Liver (tissue), 9 donors: Measurements from ENCODE around the gene ENPP1. TPM values are rescaled to one million over a fixed set of nuclear protein-coding genes. Genes with fewer than 3 reads are reported as not detected.

Experiments
- DNase-seq: peaks from one replicate; pipeline ENCODE4 v3.0.0-alpha.2; 2017; ENCODE audit warnings: low spot score
- H3K27ac ChIP-seq, 2 donors: one replicate each; pipeline ENCODE4 v1.7.0; 2013; ENCODE audit warnings: inconsistent platforms in 2 of 2, low read length in 2 of 2, control low read depth in 1 of 2, low read depth in 1 of 2, mild to moderate bottlenecking in 1 of 2
- H3K27me3 ChIP-seq, 4 donors: one replicate each; pipeline versions ENCODE4 v1.6.1 to v1.7.0; 2013; ENCODE audit warnings: low read length in 3 of 4, inconsistent platforms in 1 of 4, mild to moderate bottlenecking in 1 of 4, moderate library complexity in 1 of 4; ENCODE audit not compliant: control insufficient read depth in 4 of 4, insufficient read depth in 4 of 4
- H3K36me3 ChIP-seq, 4 donors: one replicate each; pipeline versions ENCODE4 v1.6.1 to v1.7.0; 2013; ENCODE audit warnings: low read length in 3 of 4, mild to moderate bottlenecking in 3 of 4, low read depth in 1 of 4, moderate library complexity in 1 of 4; ENCODE audit not compliant: control insufficient read depth in 4 of 4, insufficient read depth in 3 of 4
- H3K4me1 ChIP-seq, 4 donors: one replicate each; pipeline versions ENCODE4 v1.6.1 to v1.7.0; 2013; ENCODE audit warnings: low read length in 3 of 4, mild to moderate bottlenecking in 3 of 4, moderate library complexity in 1 of 4; ENCODE audit not compliant: control insufficient read depth in 4 of 4, insufficient read depth in 4 of 4
- H3K4me3 ChIP-seq, 3 donors: one replicate each; pipeline versions ENCODE4 v1.6.1 to v1.7.0; 2013; ENCODE audit warnings: low read length in 3 of 3, control low read depth in 1 of 3, low read depth in 1 of 3, mild to moderate bottlenecking in 1 of 3
- H3K9ac ChIP-seq, 2 donors: one replicate each; pipeline ENCODE4 v1.7.0; 2013; ENCODE audit warnings: low read length in 2 of 2, mild to moderate bottlenecking in 2 of 2, moderate library complexity in 2 of 2, control low read depth in 1 of 2, low read depth in 1 of 2
- H3K9me3 ChIP-seq, 4 donors: one replicate each; pipeline versions ENCODE4 v1.6.1 to v1.7.0; 2013; ENCODE audit warnings: low read length in 3 of 4; ENCODE audit not compliant: control insufficient read depth in 4 of 4
- FOXA1 ChIP-seq: IDR thresholded peaks from 2 replicates; pipeline ENCODE4 v1.6.1; 2016; ENCODE audit warnings: antibody characterized with exemption
- FOXA2 ChIP-seq: IDR thresholded peaks from 2 replicates; pipeline ENCODE4 v1.6.1; 2016; ENCODE audit warnings: antibody characterized with exemption
- GABPA ChIP-seq, 2 donors: IDR thresholded peaks in 1 of 2; conservative IDR thresholded peaks in 1 of 2; 2 replicates each; pipeline ENCODE4 v1.6.1; 2016; ENCODE audit warnings: antibody characterized with exemption in 2 of 2, mild to moderate bottlenecking in 1 of 2, moderate library complexity in 1 of 2
- HNF4A ChIP-seq, 2 donors: conservative IDR thresholded peaks; 2 replicates each; pipeline ENCODE4 v1.6.1; 2016; ENCODE audit warnings: antibody characterized with exemption in 2 of 2, mild to moderate bottlenecking in 2 of 2
- HNF4G ChIP-seq: IDR thresholded peaks from 2 replicates; pipeline ENCODE4 v1.6.1; 2016; ENCODE audit warnings: antibody characterized with exemption
- JUND ChIP-seq, 2 donors: IDR thresholded peaks; 2 replicates each; pipeline ENCODE4 v1.6.1; 2016; ENCODE audit warnings: antibody characterized with exemption in 2 of 2
- RAD21 ChIP-seq, 2 donors: IDR thresholded peaks; 2 replicates each; pipeline ENCODE4 v1.6.1; 2016; ENCODE audit warnings: antibody characterized with exemption in 2 of 2, mild to moderate bottlenecking in 2 of 2
- RXRA ChIP-seq, 2 donors: IDR thresholded peaks; 2 replicates each; pipeline ENCODE4 v1.6.1; 2017 to 2018; ENCODE audit warnings: antibody characterized with exemption in 2 of 2, mild to moderate bottlenecking in 1 of 2
- SP1 ChIP-seq: IDR thresholded peaks from 2 replicates; pipeline ENCODE4 v1.6.1; 2018; ENCODE audit warnings: antibody characterized with exemption, mild to moderate bottlenecking
- TAF1 ChIP-seq: conservative IDR thresholded peaks from 2 replicates; pipeline ENCODE4 v1.6.1; 2016; ENCODE audit warnings: antibody characterized with exemption, mild to moderate bottlenecking
- WGBS: extraction: QIAGEN DNeasy Blood & Tissue Kit; methylation state at CpG from one replicate; pipeline ENCODE4 v1.1.7; 2013; 5-methylcytosine and 5-hydroxymethylcytosine counted together
- polyA plus RNA-seq, 2 donors: library from polyadenylated mRNA; stranded (reverse) in 1 of 2; unstranded in 1 of 2; fragments of 200-250 nt in 1 of 2; fragments of >200 nt in 1 of 2; fragmentation: Nextera tagmentation in 1 of 2; extraction: Ambion mirVana in 1 of 2; gene quantifications; one replicate each; pipeline versions ENCODE4 v1.2.1 to v1.2.3, GENCODE V29; 2013 to 2015
- total RNA-seq, 2 donors: library from RNA; depleted of rRNA; stranded (reverse); fragments of >200 nt; gene quantifications; one replicate each; pipeline ENCODE4 v1.2.3, GENCODE V29; 2014
- TF ChIP-seq, protein P1 (sequence below): IDR thresholded peaks from 2 replicates; pipeline ENCODE4 v1.6.1; 2016; ENCODE audit warnings: antibody characterized with exemption
- TF ChIP-seq, protein P2 (sequence below): IDR thresholded peaks from 2 replicates; pipeline ENCODE4 v1.6.1; 2016; ENCODE audit warnings: antibody characterized with exemption, mild to moderate bottlenecking
- TF ChIP-seq, protein P3 (sequence below): fragments of 150-350 bp; IDR thresholded peaks from 2 replicates; pipeline ENCODE4 v1.5.1; 2017; ENCODE audit warnings: improper control_type of control experiment, low read depth, low read length; ENCODE audit not compliant: missing input control
- TF ChIP-seq, protein P4 (sequence below): IDR thresholded peaks from 2 replicates; pipeline ENCODE4 v1.6.1; 2016; ENCODE audit warnings: antibody characterized with exemption
- TF ChIP-seq, protein P5 (sequence below): IDR thresholded peaks from 2 replicates; pipeline ENCODE4 v1.6.1; 2016; ENCODE audit warnings: antibody characterized with exemption
- donor health status: healthy.
- donor health status: healthy.
- donor health status: healthy.
- donor health status: healthy.
- donor health status: healthy.

Gene ENPP1
- total and polyA plus RNA-seq, 4 donors: 9.5 to 53.1 (median 31.1) TPM

DNA sequence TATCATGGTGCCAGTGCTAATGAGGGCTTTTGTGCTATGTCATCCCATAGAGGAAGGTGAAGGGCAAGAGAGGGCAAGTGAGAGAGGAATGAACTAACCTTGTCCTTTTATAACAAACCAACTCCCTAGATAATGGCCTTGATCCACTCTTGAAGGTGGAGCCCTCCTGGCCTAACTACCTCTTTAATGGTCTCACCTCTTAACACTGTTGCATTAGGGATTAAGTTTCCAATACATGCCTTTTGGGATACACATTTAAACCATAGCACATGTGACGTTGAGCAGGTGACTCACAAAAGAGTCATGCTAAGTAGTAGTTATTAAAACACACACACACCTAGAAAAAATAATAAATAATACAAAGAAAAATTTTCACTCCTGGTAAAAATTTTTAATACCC lies 106.4 kb downstream of the ENPP1 start:
- Histone ChIP-seq H3K9ac (no peak overlapping the region), H3K27me3 (no peaks in the 10 kb centered on the region), H3K9me3 (no peaks in the 10 kb centered on the region), H3K27ac (no peak overlapping the region), H3K4me1 (no peaks in the 10 kb centered on the region), H3K4me3 (no peak overlapping the region), H3K36me3 (no peaks in the 10 kb centered on the region)
- TF ChIP-seq JUND (IDR thresholded peaks at IDR 0.05) (no peak), HNF4A (conservative IDR thresholded peaks at IDR 0.05) (no peak), FOXA1 (no peak), HNF4G (no peak), RXRA (IDR thresholded peaks at IDR 0.05) (no peak), RAD21 (IDR thresholded peaks at IDR 0.05) (no peak), FOXA2 (no peak), GABPA (IDR thresholded peaks at IDR 0.05 in 1 of 2, conservative IDR thresholded peaks at IDR 0.05 in 1 of 2) (no peak), SP1 (no peak), TAF1 (no peak)
- TF ChIP-seq, protein P1, sequence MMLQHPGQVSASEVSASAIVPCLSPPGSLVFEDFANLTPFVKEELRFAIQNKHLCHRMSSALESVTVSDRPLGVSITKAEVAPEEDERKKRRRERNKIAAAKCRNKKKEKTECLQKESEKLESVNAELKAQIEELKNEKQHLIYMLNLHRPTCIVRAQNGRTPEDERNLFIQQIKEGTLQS: no peak
- TF ChIP-seq, protein P2, sequence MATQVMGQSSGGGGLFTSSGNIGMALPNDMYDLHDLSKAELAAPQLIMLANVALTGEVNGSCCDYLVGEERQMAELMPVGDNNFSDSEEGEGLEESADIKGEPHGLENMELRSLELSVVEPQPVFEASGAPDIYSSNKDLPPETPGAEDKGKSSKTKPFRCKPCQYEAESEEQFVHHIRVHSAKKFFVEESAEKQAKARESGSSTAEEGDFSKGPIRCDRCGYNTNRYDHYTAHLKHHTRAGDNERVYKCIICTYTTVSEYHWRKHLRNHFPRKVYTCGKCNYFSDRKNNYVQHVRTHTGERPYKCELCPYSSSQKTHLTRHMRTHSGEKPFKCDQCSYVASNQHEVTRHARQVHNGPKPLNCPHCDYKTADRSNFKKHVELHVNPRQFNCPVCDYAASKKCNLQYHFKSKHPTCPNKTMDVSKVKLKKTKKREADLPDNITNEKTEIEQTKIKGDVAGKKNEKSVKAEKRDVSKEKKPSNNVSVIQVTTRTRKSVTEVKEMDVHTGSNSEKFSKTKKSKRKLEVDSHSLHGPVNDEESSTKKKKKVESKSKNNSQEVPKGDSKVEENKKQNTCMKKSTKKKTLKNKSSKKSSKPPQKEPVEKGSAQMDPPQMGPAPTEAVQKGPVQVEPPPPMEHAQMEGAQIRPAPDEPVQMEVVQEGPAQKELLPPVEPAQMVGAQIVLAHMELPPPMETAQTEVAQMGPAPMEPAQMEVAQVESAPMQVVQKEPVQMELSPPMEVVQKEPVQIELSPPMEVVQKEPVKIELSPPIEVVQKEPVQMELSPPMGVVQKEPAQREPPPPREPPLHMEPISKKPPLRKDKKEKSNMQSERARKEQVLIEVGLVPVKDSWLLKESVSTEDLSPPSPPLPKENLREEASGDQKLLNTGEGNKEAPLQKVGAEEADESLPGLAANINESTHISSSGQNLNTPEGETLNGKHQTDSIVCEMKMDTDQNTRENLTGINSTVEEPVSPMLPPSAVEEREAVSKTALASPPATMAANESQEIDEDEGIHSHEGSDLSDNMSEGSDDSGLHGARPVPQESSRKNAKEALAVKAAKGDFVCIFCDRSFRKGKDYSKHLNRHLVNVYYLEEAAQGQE: no peak
- TF ChIP-seq, protein P3, sequence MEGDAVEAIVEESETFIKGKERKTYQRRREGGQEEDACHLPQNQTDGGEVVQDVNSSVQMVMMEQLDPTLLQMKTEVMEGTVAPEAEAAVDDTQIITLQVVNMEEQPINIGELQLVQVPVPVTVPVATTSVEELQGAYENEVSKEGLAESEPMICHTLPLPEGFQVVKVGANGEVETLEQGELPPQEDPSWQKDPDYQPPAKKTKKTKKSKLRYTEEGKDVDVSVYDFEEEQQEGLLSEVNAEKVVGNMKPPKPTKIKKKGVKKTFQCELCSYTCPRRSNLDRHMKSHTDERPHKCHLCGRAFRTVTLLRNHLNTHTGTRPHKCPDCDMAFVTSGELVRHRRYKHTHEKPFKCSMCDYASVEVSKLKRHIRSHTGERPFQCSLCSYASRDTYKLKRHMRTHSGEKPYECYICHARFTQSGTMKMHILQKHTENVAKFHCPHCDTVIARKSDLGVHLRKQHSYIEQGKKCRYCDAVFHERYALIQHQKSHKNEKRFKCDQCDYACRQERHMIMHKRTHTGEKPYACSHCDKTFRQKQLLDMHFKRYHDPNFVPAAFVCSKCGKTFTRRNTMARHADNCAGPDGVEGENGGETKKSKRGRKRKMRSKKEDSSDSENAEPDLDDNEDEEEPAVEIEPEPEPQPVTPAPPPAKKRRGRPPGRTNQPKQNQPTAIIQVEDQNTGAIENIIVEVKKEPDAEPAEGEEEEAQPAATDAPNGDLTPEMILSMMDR: no peak
- TF ChIP-seq, protein P4, sequence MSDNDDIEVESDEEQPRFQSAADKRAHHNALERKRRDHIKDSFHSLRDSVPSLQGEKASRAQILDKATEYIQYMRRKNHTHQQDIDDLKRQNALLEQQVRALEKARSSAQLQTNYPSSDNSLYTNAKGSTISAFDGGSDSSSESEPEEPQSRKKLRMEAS: no peak
- TF ChIP-seq, protein P5, sequence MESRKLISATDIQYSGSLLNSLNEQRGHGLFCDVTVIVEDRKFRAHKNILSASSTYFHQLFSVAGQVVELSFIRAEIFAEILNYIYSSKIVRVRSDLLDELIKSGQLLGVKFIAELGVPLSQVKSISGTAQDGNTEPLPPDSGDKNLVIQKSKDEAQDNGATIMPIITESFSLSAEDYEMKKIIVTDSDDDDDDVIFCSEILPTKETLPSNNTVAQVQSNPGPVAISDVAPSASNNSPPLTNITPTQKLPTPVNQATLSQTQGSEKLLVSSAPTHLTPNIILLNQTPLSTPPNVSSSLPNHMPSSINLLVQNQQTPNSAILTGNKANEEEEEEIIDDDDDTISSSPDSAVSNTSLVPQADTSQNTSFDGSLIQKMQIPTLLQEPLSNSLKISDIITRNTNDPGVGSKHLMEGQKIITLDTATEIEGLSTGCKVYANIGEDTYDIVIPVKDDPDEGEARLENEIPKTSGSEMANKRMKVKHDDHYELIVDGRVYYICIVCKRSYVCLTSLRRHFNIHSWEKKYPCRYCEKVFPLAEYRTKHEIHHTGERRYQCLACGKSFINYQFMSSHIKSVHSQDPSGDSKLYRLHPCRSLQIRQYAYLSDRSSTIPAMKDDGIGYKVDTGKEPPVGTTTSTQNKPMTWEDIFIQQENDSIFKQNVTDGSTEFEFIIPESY: no peak
- DNase-seq: no peak
- WGBS: 62% methylated on average over 1 of the region's 1 CpG
